OCI-LY7 (cell line): ENCODE measurements around the gene USH1C.

Source experiments
- CTCF ChIP-seq: fragments of 200-600 bp; sonication (generic); conservative IDR thresholded peaks from 2 replicates; pipeline ENCODE4 v1.5.1; 2014; ENCODE audit warnings: mild to moderate bottlenecking, antibody characterized with exemption, low read length, moderate library complexity, mixed read lengths
- EZH2phosphoT487 ChIP-seq: fragments of 200-600 bp; sonication (generic); IDR thresholded peaks from 2 replicates; pipeline ENCODE4 v1.6.1; 2018; ENCODE audit warnings: low read depth, borderline replicate concordance, mild to moderate bottlenecking, mixed run types, antibody characterized with exemption, low read length, moderate library complexity, mixed read lengths

- no peak for TF ChIP-seq CTCF
- no peak for TF ChIP-seq EZH2phosphoT487
Observed at GRCh38 chr11:17452668-17453067, 91.5 kb downstream of the USH1C start.
